Peyer's patch (tissue), 4 donors: ENCODE results near the gene ZFPL1. TPM values are rescaled to one million over a fixed set of nuclear protein-coding genes. Genes with fewer than 3 reads are reported as not detected.

Experiments
- DNase-seq, 3 donors: peaks; one replicate each; pipeline ENCODE4 v3.0.0-alpha.2; 2017 to 2019
- H3K27ac ChIP-seq, 4 donors: fragments of 200-600 bp; sonication (generic); one replicate each; pipeline ENCODE4 v1.5.1; 2016 to 2019
- H3K27me3 ChIP-seq, 2 donors: fragments of 200-600 bp; sonication (generic); one replicate each; pipeline ENCODE4 v1.5.1; 2019
- H3K36me3 ChIP-seq, 3 donors: fragments of 200-600 bp; sonication (generic); one replicate each; pipeline ENCODE4 v1.5.1; 2016 to 2019
- H3K4me1 ChIP-seq, 4 donors: fragments of 200-600 bp; sonication (generic); one replicate each; pipeline ENCODE4 v1.5.1; 2016 to 2019
- H3K4me3 ChIP-seq, 4 donors: fragments of 200-600 bp; sonication (generic); 1 replicate in 3 of 4; 2 replicates in 1 of 4; pipeline ENCODE4 v1.5.1; 2016 to 2019; ENCODE audit warnings: mild to moderate bottlenecking in 1 of 4
- H3K9me3 ChIP-seq, 4 donors: fragments of 200-600 bp; sonication (generic); one replicate each; pipeline ENCODE4 v1.5.1; 2016 to 2019; ENCODE audit warnings: mild to moderate bottlenecking in 1 of 4
- POLR2A ChIP-seq, 2 donors: fragments of 450-650 bp; IDR thresholded peaks; one replicate each; pipeline ENCODE4 v1.5.1; 2017; ENCODE audit warnings: antibody characterized with exemption in 2 of 2, mild to moderate bottlenecking in 2 of 2, moderate library complexity in 2 of 2
- total RNA-seq, 4 donors: library from RNA; depleted of rRNA; stranded (reverse); fragments of >200 nt; gene quantifications; one replicate each; pipeline ENCODE4 v1.1.0, GENCODE V29; 2016
- TF ChIP-seq, protein P1 (sequence below), 6 experiments: fragments of 450-650 bp in 4 of 6; fragments of 200-600 bp in 2 of 6; sonication (generic) in 1 of 6; IDR thresholded peaks; one replicate each; pipeline ENCODE4 v1.5.1; 2017 to 2019; ENCODE audit warnings: antibody characterized with exemption in 6 of 6, mild to moderate bottlenecking in 3 of 6, moderate library complexity in 1 of 6

Gene ZFPL1
- total RNA-seq, 4 donors from 2014 or later, result 53.9 to 67.6 (median 55.5) TPM

DNA sequence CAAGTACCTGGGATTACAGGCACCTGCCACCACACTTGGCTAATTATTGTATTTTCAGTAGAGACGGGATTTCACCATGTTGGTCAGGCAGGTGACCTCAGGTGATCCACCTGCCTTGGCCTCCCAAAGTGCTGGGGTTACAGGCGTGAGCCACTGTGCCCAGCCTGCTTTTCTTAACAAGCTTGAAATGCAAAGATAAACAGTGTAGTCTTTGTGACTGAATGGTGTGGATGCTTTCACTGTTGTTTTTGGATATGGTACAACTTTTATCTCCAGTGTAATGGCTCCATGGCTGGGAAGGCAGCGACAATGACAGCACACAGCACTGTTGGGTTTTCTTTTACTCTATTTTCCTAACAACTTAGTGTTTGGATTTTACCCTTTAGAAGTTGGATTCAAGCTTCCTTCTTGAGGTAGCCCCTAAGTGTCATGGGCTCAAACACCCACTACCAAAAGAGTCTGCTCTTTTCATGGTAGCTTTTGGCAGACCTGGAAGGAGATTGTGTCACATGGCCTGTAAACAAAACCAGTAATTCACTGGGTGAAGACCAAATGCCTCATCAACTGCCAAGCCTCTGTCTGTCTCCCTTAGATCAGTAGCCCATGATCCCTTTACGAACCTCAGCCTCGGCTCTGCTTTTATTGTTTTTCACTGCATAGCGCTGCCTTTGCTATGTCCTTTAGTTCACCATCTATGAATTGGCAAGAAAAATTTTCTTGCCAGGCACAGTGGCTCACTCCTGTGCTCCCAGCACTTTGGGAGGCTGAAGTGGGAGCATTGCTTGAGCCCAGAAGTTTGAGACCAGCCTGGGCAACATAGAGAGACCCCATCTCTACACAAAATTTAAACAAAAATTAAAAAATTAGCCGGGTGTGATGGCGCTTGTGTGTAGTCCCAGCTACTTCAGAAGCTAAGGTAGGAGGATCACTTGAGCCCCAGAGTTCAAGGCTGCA is 18.4 kb downstream of the ZFPL1 start:
- H3K4me1 ChIP-seq, result peaks cover 0 to 1% (median 0%) of the 10 kb centered on the region in 4 donors
- no peak for DNase-seq
- no peak overlapping the region for H3K27ac ChIP-seq
- no peaks in the 10 kb centered on the region for H3K9me3 ChIP-seq
- no peaks in the 10 kb centered on the region for H3K27me3 ChIP-seq
- TF ChIP-seq POLR2A (IDR thresholded peaks at IDR 0.05), result no peak
- TF ChIP-seq, protein P1, sequence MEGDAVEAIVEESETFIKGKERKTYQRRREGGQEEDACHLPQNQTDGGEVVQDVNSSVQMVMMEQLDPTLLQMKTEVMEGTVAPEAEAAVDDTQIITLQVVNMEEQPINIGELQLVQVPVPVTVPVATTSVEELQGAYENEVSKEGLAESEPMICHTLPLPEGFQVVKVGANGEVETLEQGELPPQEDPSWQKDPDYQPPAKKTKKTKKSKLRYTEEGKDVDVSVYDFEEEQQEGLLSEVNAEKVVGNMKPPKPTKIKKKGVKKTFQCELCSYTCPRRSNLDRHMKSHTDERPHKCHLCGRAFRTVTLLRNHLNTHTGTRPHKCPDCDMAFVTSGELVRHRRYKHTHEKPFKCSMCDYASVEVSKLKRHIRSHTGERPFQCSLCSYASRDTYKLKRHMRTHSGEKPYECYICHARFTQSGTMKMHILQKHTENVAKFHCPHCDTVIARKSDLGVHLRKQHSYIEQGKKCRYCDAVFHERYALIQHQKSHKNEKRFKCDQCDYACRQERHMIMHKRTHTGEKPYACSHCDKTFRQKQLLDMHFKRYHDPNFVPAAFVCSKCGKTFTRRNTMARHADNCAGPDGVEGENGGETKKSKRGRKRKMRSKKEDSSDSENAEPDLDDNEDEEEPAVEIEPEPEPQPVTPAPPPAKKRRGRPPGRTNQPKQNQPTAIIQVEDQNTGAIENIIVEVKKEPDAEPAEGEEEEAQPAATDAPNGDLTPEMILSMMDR (IDR thresholded peaks at IDR 0.05), result no peak
- H3K36me3 ChIP-seq, result peaks cover 0 to 30% (median 0%) of the 10 kb centered on the region in 3 donors
- no peak overlapping the region for H3K4me3 ChIP-seq

DNA sequence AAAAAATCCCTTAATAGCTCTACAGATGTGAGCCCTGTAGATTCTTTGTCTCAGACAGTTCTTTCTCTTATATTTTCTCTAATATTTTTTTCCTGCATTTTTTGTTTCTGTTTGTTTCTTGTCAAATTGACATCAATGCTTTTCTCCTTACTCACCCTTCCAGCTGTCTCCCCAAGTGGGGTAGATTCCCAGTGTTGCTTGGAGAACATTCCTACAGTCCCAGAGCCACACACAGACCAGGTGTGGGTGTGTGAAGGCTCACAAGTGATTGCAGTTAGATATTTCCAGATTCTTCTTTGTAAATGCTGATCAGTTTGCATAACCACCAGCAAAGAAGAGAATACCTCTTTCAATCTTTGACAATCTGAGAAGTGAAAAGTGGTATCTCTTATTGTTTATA is 19.5 kb downstream of the ZFPL1 start:
- Histone ChIP-seq H3K4me1 (no peaks in the 10 kb centered on the region), H3K27ac (no peak overlapping the region), H3K36me3 (peaks cover 0 to 29% (median 0%) of the 10 kb centered on the region in 3 donors), H3K4me3 (no peak overlapping the region), H3K27me3 (no peaks in the 10 kb centered on the region), H3K9me3 (no peaks in the 10 kb centered on the region)
- DNase-seq, result no peak
- no peak for TF ChIP-seq POLR2A (IDR thresholded peaks at IDR 0.05)
- TF ChIP-seq, protein P1 (IDR thresholded peaks at IDR 0.05), result no peak

DNA sequence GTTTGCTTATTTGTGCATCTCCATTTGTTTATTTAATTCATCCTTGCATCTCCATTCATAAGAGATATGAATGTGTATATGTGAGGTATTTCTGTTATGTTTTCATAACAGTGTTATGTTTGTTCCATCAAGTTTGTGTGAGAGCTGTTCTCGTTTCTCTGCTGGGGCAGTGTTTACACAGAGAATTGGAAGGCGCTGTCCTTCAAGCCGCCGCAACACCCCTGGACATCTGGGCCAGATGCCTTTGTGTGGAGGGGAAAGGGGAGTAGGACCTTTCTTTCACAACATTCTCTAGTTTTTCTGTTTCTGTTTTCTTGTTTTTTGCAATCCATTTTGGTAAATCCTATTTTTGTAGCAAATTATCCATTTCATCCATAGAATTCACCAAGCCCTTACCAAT is 20.6 kb downstream of the ZFPL1 start:
- no peak for DNase-seq

DNA sequence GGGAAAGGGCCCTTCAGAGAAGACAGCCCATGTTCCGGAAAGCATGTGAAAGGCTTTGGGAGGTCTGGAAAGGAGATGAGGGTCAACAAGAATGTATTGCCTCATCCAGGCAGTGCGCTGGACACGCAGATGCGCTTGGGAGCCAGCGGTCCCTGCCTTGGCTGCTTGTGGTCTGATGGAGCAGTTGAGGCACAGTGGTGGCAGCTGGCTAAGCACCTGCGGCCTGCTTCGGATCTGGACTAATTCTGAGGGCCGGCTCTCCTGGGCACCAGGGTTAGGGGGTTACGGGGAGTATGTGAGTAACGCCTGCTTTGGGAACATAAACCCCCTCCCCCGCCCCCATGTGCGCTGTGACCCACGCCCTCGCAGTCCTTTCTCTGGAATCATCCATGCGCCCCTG is 23.1 kb downstream of the ZFPL1 start:
- H3K36me3 ChIP-seq, result peaks cover 0 to 36% (median 0%) of the 10 kb centered on the region in 3 donors
- TF ChIP-seq POLR2A (IDR thresholded peaks at IDR 0.05), result no peak
- TF ChIP-seq, protein P1 (IDR thresholded peaks at IDR 0.05), result no peak
- DNase-seq, result no peak
- no peak overlapping the region for H3K4me3 ChIP-seq
- no peaks in the 10 kb centered on the region for H3K27me3 ChIP-seq
- H3K27ac ChIP-seq, result no peak overlapping the region
- H3K9me3 ChIP-seq, result no peaks in the 10 kb centered on the region
- H3K4me1 ChIP-seq, result peaks cover 0 to 17% (median 8%) of the 10 kb centered on the region in 4 donors

More for the DNA sequence above, 20.6 kb downstream of the ZFPL1 start:
- Histone ChIP-seq H3K9me3 (no peaks in the 10 kb centered on the region), H3K27ac (no peak overlapping the region), H3K4me1 (no peaks in the 10 kb centered on the region), H3K4me3 (no peak overlapping the region), H3K36me3 (peaks cover 0 to 35% (median 0%) of the 10 kb centered on the region in 3 donors), H3K27me3 (no peaks in the 10 kb centered on the region)
- TF ChIP-seq, protein P1 (IDR thresholded peaks at IDR 0.05), result no peak
- TF ChIP-seq POLR2A (IDR thresholded peaks at IDR 0.05), result no peak

DNA sequence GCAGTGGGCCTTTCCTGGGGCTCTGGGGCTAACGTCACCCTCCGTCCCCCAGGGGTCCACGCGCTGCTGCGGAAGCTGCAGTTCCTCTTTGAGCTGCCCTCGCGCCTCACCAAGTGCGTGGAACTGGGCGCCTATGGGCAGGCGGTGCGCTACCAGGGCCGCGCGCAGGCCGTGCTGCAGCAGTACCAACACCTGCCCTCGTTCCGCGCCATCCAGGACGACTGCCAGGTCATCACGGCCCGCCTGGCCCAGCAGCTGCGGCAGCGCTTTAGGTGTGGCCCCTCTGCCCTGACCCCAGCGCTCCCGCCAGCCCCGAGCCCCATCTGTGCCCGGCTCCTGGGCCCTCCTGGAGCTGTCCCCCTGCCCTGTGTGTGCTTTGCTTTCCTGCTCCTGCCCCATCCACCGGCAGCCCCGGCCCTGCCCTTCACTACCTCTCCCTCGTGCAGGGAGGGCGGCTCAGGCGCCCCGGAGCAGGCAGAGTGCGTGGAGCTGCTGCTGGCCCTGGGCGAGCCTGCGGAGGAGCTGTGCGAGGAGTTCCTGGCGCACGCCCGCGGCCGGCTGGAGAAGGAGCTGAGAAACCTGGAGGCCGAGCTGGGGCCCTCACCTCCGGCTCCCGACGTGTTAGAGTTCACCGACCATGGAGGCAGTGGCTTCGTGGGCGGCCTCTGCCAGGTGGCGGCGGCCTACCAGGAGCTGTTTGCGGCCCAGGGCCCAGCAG is 23.9 kb downstream of the ZFPL1 start:
- no peak for DNase-seq
- Histone ChIP-seq H3K27me3 (no peaks in the 10 kb centered on the region), H3K27ac (no peak overlapping the region), H3K4me1 (peaks cover 0 to 25% (median 13%) of the 10 kb centered on the region in 4 donors), H3K9me3 (no peaks in the 10 kb centered on the region), H3K4me3 (no peak overlapping the region), H3K36me3 (peaks cover 0 to 36% (median 0%) of the 10 kb centered on the region in 3 donors)
- TF ChIP-seq, protein P1 (IDR thresholded peaks at IDR 0.05), result no peak
- no peak for TF ChIP-seq POLR2A (IDR thresholded peaks at IDR 0.05)
